HepG2 (cell line): Measurements from ENCODE around the gene PIF1. TPM values are rescaled to one million over a fixed set of nuclear protein-coding genes. Genes with fewer than 3 reads are reported as not detected.
A peak's percentile ranks its signal among the peaks of the same experiment; 100 is the strongest.

Experiments
- AKNA ChIP-seq: sonication (generic); formaldehyde crosslinking; IDR thresholded peaks from 2 replicates; pipeline ENCODE4 v1.4.0; 2020; ENCODE audit warnings: missing genetic modification reagents, borderline replicate concordance
- BRD4 ChIP-seq: sonication (generic); formaldehyde crosslinking; IDR thresholded peaks from 2 replicates; pipeline ENCODE4 v1.4.0; 2020; ENCODE audit warnings: missing genetic modification reagents
- EEA1 ChIP-seq: sonication (generic); formaldehyde crosslinking; IDR thresholded peaks from 2 replicates; pipeline ENCODE4 v1.5.1; 2020; ENCODE audit warnings: mild to moderate bottlenecking, missing genetic modification reagents, borderline replicate concordance
- PHF21A ChIP-seq: sonication (generic); formaldehyde crosslinking; IDR thresholded peaks from 2 replicates; pipeline ENCODE4 v1.5.0; 2020; ENCODE audit warnings: mild to moderate bottlenecking, missing genetic modification reagents
- PPARG ChIP-seq: conservative IDR thresholded peaks from 2 replicates; pipeline ENCODE4 v1.6.1; 2016; ENCODE audit warnings: missing biosample characterization, missing genetic modification reagents
- RFX5 ChIP-seq: IDR thresholded peaks from 2 replicates; pipeline ENCODE4 v1.6.1; 2011; ENCODE audit warnings: low read depth, low read length, improper control_type of control experiment
- RNF2 ChIP-seq: fragments of 450-650 bp; conservative IDR thresholded peaks from 2 replicates; pipeline ENCODE4 v1.6.1; 2016; ENCODE audit warnings: low read depth
- SOX5 ChIP-seq: IDR thresholded peaks from 2 replicates; pipeline ENCODE4 v1.6.1; 2016; ENCODE audit warnings: borderline replicate concordance
- TCF7 ChIP-seq: sonication (generic); IDR thresholded peaks from 2 replicates; pipeline ENCODE4 v1.6.1; 2016; ENCODE audit warnings: antibody characterized with exemption, low read depth
- ZNF234 ChIP-seq: sonication (generic); formaldehyde crosslinking; conservative IDR thresholded peaks from 2 replicates; pipeline ENCODE4 v1.5.1; 2020; ENCODE audit warnings: mild to moderate bottlenecking, missing genetic modification reagents
- ZNF841 ChIP-seq: sonication (generic); formaldehyde crosslinking; IDR thresholded peaks from 2 replicates; pipeline ENCODE4 v1.8.1; 2023; ENCODE audit warnings: missing genetic modification reagents, borderline replicate concordance
- polyA plus RNA-seq, 8 experiments: library from polyadenylated mRNA; depleted of rRNA in 3 of 8; stranded (reverse) in 7 of 8; unstranded in 1 of 8; fragments of >200 nt; fragmentation: Illumina TruSeq in 4 of 8; extraction: Trizol in 4 of 8; gene quantifications; 2 replicates each; pipeline versions ENCODE4 v1.2.1 to v1.2.3, GENCODE V29; 2011 to 2016; ENCODE audit warnings: low read depth in 4 of 8, missing spikeins in 1 of 8, mixed read lengths in 1 of 8; ENCODE audit not compliant: insufficient read depth in 1 of 8
- total RNA-seq, 5 experiments: library from RNA; depleted of rRNA; stranded (reverse); fragments of >200 nt; fragmentation: Illumina TruSeq; extraction: Trizol; gene quantifications; 2 replicates each; pipeline ENCODE4 v1.2.3, GENCODE V29; 2016; ENCODE audit warnings: low read depth in 1 of 5
- TF ChIP-seq, protein P1 (sequence below): sonication (generic); formaldehyde crosslinking; IDR thresholded peaks from 2 replicates; pipeline ENCODE4 v1.9.0; 2021; ENCODE audit warnings: missing genetic modification reagents, borderline replicate concordance
- TF ChIP-seq, protein P2 (sequence below): IDR thresholded peaks from 2 replicates; pipeline ENCODE4 v1.6.1; 2016
- TF ChIP-seq, protein P3 (sequence below): sonication (generic); formaldehyde crosslinking; IDR thresholded peaks from 2 replicates; pipeline ENCODE4 v1.5.0; 2020; ENCODE audit warnings: missing genetic modification reagents
- TF ChIP-seq, protein P4 (sequence below): IDR thresholded peaks from 2 replicates; pipeline ENCODE4 v1.6.1; 2012; ENCODE audit warnings: inconsistent platforms
- TF ChIP-seq, protein P5 (sequence below): sonication (generic); formaldehyde crosslinking; IDR thresholded peaks from 2 replicates; pipeline ENCODE4 v1.5.0; 2020; ENCODE audit warnings: missing genetic modification reagents
- TF ChIP-seq, protein P6 (sequence below): sonication (generic); formaldehyde crosslinking; IDR thresholded peaks from 2 replicates; pipeline ENCODE4 v1.9.0; 2021; ENCODE audit warnings: missing genetic modification reagents, mild to moderate bottlenecking, borderline replicate concordance

The PIF1 gene
- total and polyA plus RNA-seq, 2 of the 13 experiments (the other 11 are each of a cell fraction or from before 2014, with no cell fraction given): 18.5 to 19.7 TPM

DNA sequence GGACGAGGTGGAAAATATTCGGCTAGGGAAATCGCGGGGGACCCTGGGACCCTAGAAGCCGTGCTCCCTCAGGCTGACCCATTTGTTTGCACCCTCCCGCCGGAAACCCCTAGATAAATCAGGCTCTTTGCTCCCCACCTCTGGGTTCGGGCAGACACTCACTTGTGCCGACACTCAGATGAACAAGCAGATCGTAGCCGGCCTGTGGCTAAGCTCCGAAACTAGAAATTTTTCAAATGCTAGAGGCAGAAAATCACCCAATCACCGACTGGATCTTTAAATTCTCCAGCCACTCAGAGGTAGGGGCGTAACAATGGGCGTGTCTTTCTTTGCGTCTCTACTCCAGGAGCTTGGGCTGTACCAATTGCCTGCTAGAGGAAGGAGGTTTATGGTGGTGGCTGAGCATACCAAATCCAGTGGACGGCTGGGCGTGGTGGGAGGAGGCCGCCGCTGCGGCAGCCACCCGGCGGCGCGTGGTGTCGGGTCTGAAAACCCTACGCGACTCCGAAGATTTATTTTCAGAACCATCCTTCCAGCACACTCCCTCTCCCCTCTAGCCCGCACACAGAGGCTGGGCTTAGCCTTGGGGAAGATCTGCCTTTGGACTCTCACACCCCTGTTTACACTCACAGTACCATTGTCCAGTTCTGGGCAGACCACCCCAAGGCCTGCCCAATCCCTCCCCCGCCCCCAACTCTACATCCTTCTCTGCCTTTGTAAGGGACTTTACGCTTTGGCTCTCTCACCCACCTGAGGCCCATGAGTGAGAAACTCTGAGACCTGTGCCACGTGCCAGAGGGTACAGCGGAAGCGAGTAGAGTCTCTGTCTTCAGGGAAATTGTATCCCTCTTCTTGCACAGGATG, at the start of gene PIF1 (continued):
- TF ChIP-seq AKNA (CRISPR knock-in tag) (no peak), PHF21A (CRISPR knock-in tag) (peak; percentile 72), ZNF234 (CRISPR knock-in tag) (no peak; the same call in 1 of the 2 replicates), RNF2 (no peak), TCF7 (no peak), PPARG (0 out of 2 replicates have a peak, but pooled peaks have one; percentile 7), SOX5 (peak; percentile 67), BRD4 (CRISPR knock-in tag) (0 out of 2 replicates have a peak, but pooled peaks have one; percentile 17), RFX5 (no peak), ZNF841 (CRISPR knock-in tag) (no peak), EEA1 (CRISPR knock-in tag) (no peak; the same call in 1 of the 2 replicates)
- TF ChIP-seq, protein P1, sequence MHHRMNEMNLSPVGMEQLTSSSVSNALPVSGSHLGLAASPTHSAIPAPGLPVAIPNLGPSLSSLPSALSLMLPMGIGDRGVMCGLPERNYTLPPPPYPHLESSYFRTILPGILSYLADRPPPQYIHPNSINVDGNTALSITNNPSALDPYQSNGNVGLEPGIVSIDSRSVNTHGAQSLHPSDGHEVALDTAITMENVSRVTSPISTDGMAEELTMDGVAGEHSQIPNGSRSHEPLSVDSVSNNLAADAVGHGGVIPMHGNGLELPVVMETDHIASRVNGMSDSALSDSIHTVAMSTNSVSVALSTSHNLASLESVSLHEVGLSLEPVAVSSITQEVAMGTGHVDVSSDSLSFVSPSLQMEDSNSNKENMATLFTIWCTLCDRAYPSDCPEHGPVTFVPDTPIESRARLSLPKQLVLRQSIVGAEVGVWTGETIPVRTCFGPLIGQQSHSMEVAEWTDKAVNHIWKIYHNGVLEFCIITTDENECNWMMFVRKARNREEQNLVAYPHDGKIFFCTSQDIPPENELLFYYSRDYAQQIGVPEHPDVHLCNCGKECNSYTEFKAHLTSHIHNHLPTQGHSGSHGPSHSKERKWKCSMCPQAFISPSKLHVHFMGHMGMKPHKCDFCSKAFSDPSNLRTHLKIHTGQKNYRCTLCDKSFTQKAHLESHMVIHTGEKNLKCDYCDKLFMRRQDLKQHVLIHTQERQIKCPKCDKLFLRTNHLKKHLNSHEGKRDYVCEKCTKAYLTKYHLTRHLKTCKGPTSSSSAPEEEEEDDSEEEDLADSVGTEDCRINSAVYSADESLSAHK (CRISPR knock-in tag): no peak
- TF ChIP-seq, protein P2, sequence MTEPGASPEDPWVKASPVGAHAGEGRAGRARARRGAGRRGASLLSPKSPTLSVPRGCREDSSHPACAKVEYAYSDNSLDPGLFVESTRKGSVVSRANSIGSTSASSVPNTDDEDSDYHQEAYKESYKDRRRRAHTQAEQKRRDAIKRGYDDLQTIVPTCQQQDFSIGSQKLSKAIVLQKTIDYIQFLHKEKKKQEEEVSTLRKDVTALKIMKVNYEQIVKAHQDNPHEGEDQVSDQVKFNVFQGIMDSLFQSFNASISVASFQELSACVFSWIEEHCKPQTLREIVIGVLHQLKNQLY (CRISPR knock-in tag): peak; percentile 45
- TF ChIP-seq, protein P3, sequence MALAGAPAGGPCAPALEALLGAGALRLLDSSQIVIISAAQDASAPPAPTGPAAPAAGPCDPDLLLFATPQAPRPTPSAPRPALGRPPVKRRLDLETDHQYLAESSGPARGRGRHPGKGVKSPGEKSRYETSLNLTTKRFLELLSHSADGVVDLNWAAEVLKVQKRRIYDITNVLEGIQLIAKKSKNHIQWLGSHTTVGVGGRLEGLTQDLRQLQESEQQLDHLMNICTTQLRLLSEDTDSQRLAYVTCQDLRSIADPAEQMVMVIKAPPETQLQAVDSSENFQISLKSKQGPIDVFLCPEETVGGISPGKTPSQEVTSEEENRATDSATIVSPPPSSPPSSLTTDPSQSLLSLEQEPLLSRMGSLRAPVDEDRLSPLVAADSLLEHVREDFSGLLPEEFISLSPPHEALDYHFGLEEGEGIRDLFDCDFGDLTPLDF (CRISPR knock-in tag): no peak
- TF ChIP-seq, protein P4, sequence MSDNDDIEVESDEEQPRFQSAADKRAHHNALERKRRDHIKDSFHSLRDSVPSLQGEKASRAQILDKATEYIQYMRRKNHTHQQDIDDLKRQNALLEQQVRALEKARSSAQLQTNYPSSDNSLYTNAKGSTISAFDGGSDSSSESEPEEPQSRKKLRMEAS: peak; percentile 92
- TF ChIP-seq, protein P5, sequence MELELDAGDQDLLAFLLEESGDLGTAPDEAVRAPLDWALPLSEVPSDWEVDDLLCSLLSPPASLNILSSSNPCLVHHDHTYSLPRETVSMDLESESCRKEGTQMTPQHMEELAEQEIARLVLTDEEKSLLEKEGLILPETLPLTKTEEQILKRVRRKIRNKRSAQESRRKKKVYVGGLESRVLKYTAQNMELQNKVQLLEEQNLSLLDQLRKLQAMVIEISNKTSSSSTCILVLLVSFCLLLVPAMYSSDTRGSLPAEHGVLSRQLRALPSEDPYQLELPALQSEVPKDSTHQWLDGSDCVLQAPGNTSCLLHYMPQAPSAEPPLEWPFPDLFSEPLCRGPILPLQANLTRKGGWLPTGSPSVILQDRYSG (CRISPR knock-in tag): no peak
- TF ChIP-seq, protein P6, sequence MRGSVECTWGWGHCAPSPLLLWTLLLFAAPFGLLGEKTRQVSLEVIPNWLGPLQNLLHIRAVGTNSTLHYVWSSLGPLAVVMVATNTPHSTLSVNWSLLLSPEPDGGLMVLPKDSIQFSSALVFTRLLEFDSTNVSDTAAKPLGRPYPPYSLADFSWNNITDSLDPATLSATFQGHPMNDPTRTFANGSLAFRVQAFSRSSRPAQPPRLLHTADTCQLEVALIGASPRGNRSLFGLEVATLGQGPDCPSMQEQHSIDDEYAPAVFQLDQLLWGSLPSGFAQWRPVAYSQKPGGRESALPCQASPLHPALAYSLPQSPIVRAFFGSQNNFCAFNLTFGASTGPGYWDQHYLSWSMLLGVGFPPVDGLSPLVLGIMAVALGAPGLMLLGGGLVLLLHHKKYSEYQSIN (CRISPR knock-in tag): no peak
